ENCODE measurements around the gene KCTD15. TPM values are rescaled to one million over a fixed set of nuclear protein-coding genes. Genes with fewer than 3 reads are reported as not detected.

Gene KCTD15
- total RNA-seq, 1 donor, result 55.7 TPM

DNA sequence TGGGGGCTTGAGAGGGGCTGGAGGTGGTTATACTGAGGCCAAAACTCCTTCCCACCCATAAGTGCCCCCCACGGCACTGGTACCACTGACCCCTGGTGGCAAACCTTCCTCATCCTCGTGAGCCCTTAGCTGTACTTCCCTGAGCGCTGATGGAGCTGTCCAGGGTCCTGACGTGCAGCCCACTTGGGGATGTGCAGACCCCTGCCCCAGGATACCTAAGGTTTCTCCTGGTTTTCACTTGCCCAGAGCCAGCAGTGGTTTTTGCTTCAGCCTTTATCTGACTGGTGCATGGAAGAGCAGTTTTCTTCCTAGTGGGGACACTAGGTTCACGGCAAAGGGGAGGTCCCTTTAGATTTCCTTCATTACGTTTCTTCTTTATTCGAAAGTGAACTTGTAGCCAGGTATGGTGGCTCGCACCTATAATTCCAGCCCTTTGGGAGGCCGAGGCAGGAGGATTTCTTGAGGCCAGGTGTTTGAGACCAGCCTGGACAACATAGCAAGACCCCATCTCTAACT lies 28.7 kb upstream of the KCTD15 start:
- peak; percentile 79 for DNase-seq (ENCODE audit: insufficient read length, low spot score, missing footprints)
- Histone ChIP-seq H2AFZ (ENCODE audit: low read length) (no peak overlapping the region), H4K20me1 (ENCODE audit: insufficient read depth, low read length) (peaks cover 3% of the 10 kb centered on the region), H3K36me3 (ENCODE audit: insufficient read depth, low read length) (no peaks in the 10 kb centered on the region), H3K27me3 (ENCODE audit: insufficient read depth, low read length) (peaks cover 14% of the 10 kb centered on the region), H3K4me2 (ENCODE audit: insufficient read depth, low read length) (no peak overlapping the region), H3K9me3 (ENCODE audit: low read depth, low read length) (no peaks in the 10 kb centered on the region), H3K4me3 (ENCODE audit: insufficient read depth, low read length) (no peak overlapping the region), H3K4me1 (ENCODE audit: insufficient read depth, low read length) (no peaks in the 10 kb centered on the region), H3K27ac (ENCODE audit: low read depth, low read length) (no peak overlapping the region), H3K79me2 (ENCODE audit: insufficient read depth, low read length) (no peaks in the 10 kb centered on the region)
- TF ChIP-seq, protein P1, sequence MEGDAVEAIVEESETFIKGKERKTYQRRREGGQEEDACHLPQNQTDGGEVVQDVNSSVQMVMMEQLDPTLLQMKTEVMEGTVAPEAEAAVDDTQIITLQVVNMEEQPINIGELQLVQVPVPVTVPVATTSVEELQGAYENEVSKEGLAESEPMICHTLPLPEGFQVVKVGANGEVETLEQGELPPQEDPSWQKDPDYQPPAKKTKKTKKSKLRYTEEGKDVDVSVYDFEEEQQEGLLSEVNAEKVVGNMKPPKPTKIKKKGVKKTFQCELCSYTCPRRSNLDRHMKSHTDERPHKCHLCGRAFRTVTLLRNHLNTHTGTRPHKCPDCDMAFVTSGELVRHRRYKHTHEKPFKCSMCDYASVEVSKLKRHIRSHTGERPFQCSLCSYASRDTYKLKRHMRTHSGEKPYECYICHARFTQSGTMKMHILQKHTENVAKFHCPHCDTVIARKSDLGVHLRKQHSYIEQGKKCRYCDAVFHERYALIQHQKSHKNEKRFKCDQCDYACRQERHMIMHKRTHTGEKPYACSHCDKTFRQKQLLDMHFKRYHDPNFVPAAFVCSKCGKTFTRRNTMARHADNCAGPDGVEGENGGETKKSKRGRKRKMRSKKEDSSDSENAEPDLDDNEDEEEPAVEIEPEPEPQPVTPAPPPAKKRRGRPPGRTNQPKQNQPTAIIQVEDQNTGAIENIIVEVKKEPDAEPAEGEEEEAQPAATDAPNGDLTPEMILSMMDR (IDR thresholded peaks at IDR 0.05; ENCODE audit: extremely low read depth, low read depth, low read length), result peak; percentile 35

DNA sequence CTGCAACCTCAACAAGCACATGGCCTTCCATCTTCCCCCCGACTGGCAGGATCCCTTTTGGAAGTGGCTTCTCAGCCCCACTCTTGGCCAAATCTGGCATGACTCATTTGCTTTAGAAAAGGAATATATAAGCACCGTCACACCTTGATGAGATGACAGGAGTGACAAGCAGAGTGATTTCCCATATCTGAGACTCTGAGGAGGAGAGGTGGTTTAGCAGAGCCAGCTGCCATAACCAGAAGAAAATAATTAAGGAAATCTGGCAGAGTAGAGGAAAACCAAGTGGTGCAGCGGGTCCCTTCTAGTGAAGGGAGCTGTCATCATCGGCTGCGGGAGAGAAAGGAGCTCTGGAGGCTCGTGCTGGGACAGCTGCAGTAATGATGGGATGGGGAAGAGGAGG lies 27.5 kb upstream of the KCTD15 start:
- H3K4me2 ChIP-seq (ENCODE audit: insufficient read depth, low read length), result no peak overlapping the region
- H3K4me1 ChIP-seq (ENCODE audit: insufficient read depth, low read length), result no peaks in the 10 kb centered on the region
- no peaks in the 10 kb centered on the region for H3K36me3 ChIP-seq (ENCODE audit: insufficient read depth, low read length)
- DNase-seq (ENCODE audit: insufficient read length, low spot score, missing footprints), result no peak
- no peaks in the 10 kb centered on the region for H3K79me2 ChIP-seq (ENCODE audit: insufficient read depth, low read length)
- no peak overlapping the region for H2AFZ ChIP-seq (ENCODE audit: low read length)
- H3K4me3 ChIP-seq (ENCODE audit: insufficient read depth, low read length), result no peak overlapping the region
- TF ChIP-seq, protein P1 (IDR thresholded peaks at IDR 0.05; ENCODE audit: extremely low read depth, low read depth, low read length), result no peak
- H4K20me1 ChIP-seq (ENCODE audit: insufficient read depth, low read length), result peaks cover 3% of the 10 kb centered on the region
- H3K27ac ChIP-seq (ENCODE audit: low read depth, low read length), result no peak overlapping the region
- no peaks in the 10 kb centered on the region for H3K9me3 ChIP-seq (ENCODE audit: low read depth, low read length)
- peaks cover 14% of the 10 kb centered on the region for H3K27me3 ChIP-seq (ENCODE audit: insufficient read depth, low read length)

DNA sequence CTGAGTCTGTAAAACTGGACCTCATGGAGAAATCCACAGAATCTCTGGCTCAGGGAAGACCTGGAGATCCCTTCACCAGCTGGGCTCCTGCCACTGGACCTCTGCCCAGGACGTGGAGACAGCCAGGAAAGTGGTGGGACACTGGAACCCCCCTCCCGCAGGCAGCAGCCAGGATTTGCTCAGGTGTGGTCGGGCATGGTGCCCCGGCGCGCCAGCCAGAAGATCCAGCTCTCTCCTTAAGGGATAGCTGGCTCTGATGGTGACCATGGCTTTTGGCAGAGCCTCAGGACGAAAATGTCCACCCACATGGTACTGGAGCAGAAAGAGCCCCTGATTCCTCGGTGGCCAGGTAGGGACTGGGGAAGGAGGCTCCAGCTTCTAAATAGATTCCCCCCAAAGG lies 26.6 kb upstream of the KCTD15 start:
- no peaks in the 10 kb centered on the region for H3K79me2 ChIP-seq (ENCODE audit: insufficient read depth, low read length)
- peaks cover 3% of the 10 kb centered on the region for H4K20me1 ChIP-seq (ENCODE audit: insufficient read depth, low read length)
- no peaks in the 10 kb centered on the region for H3K9me3 ChIP-seq (ENCODE audit: low read depth, low read length)
- H3K4me2 ChIP-seq (ENCODE audit: insufficient read depth, low read length), result no peak overlapping the region
- peaks cover 14% of the 10 kb centered on the region for H3K27me3 ChIP-seq (ENCODE audit: insufficient read depth, low read length)
- H3K4me1 ChIP-seq (ENCODE audit: insufficient read depth, low read length), result no peaks in the 10 kb centered on the region
- H3K4me3 ChIP-seq (ENCODE audit: insufficient read depth, low read length), result no peak overlapping the region
- TF ChIP-seq, protein P1 (IDR thresholded peaks at IDR 0.05; ENCODE audit: extremely low read depth, low read depth, low read length), result no peak
- H3K27ac ChIP-seq (ENCODE audit: low read depth, low read length), result no peak overlapping the region
- no peak for DNase-seq (ENCODE audit: insufficient read length, low spot score, missing footprints)
- no peaks in the 10 kb centered on the region for H3K36me3 ChIP-seq (ENCODE audit: insufficient read depth, low read length)
- H2AFZ ChIP-seq (ENCODE audit: low read length), result no peak overlapping the region

DNA sequence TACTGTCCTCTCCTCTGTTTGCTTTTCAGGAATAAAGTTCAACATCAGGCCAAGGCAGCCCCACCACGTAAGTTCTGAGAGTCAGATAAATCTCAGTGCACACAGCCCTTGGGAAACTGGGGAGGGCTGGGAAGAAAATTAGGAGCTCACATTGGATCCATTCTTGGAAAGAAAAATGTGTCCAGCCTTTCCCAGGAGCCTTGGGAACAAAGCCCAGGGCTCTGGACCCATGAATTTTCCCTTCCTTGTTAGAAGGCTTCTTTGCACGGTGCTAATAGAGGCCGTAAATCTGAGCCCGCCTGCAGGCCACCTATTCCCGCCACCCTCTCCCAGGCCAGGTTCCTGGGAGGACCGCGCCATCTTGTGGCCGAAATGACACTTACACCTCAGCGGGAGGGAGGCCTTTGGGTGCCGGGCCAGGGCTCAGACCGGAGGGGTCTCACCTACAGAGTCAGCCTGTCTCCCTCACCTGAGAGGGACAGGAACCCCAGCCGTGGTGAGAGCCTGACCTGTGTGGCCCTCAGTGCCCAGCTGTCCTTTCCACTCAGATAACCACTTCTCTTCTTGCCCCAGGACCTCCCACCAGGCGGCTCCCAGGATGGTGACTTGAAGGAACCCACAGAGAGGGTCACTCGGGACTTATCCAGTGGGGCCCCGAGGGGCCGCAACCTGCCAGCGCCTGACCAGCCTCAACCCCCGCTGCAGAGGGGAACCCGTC lies 25.1 kb upstream of the KCTD15 start:
- H3K4me1 ChIP-seq (ENCODE audit: insufficient read depth, low read length), result no peaks in the 10 kb centered on the region
- peaks cover 14% of the 10 kb centered on the region for H3K27me3 ChIP-seq (ENCODE audit: insufficient read depth, low read length)
- no peaks in the 10 kb centered on the region for H3K36me3 ChIP-seq (ENCODE audit: insufficient read depth, low read length)
- DNase-seq (ENCODE audit: insufficient read length, low spot score, missing footprints), result peak; percentile 99
- H3K4me2 ChIP-seq (ENCODE audit: insufficient read depth, low read length), result no peak overlapping the region
- H3K27ac ChIP-seq (ENCODE audit: low read depth, low read length), result no peak overlapping the region
- TF ChIP-seq, protein P1 (IDR thresholded peaks at IDR 0.05; ENCODE audit: extremely low read depth, low read depth, low read length), result peak; percentile 77
- no peaks in the 10 kb centered on the region for H3K79me2 ChIP-seq (ENCODE audit: insufficient read depth, low read length)
- no peak overlapping the region for H2AFZ ChIP-seq (ENCODE audit: low read length)
- H4K20me1 ChIP-seq (ENCODE audit: insufficient read depth, low read length), result peaks cover 3% of the 10 kb centered on the region
- H3K4me3 ChIP-seq (ENCODE audit: insufficient read depth, low read length), result no peak overlapping the region
- H3K9me3 ChIP-seq (ENCODE audit: low read depth, low read length), result no peaks in the 10 kb centered on the region

Data from osteoblast (primary cell).